HG02885 (cell line): ENCODE measurements around the gene NAT14.

Experiments
- ATAC-seq: cut with Tn5 transposase; IDR thresholded peaks from one replicate; pipeline ENCODE4 v1.9.1; 2021; ENCODE audit warnings: mild to moderate bottlenecking; ENCODE audit not compliant: unreplicated experiment, poor library complexity

Gene NAT14

GRCh38 chr19:55498246-55498840 lies 13.4 kb downstream of the NAT14 start:
- no peak for ATAC-seq

- no peak for ATAC-seq
Observed at GRCh38 chr19:55500368-55500952, 15.5 kb downstream of the NAT14 start.

GRCh38 chr19:55502197-55502952 lies 17.4 kb downstream of the NAT14 start:
- ATAC-seq: no peak

- ATAC-seq: no peak
Observed at GRCh38 chr19:55503157-55503501, 18.1 kb downstream of the NAT14 start.

DNA sequence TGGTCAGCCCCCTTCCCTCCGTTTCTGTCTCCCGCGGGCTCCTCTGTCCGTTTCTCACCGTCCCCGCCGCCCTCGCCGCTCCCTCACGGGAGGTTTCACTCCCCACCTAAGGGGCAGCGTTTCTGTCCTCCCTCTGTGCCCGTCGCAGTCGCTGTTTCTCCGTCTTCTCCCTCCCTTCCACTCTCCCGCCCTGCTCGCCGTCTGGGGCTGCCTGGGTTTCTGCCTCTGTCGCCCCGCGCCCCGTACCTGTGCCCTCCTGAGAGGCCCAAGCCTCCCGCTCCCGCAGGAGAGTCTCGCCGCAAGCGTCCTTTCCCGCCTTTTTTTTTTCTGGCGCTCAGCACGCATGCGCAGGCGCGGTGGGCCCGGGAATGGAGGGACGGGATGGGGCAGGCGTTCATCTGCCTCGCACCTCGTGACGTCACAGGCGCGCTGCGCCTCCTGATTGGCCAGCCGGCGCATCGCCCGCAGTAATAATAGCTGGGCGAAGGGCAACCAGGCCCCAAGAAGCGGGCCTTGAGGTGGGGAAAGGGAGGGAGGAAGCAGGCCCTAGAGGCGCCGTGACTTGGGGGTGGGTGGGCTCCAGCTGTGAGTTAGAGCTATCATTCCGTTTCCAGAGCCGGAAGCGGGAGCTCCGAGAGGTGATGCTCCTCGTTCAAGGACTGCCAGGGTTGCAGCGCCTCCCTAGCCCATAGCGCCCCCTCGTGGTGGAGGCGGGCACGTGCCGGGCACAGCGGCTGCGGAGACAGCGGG lies 18.7 kb downstream of the NAT14 start:
- peak; percentile 96 for ATAC-seq

GRCh38 chr19:55504252-55504603 lies 19.2 kb downstream of the NAT14 start:
- no peak for ATAC-seq

- ATAC-seq: no peak
Observed at GRCh38 chr19:55504981-55505380, 20.0 kb downstream of the NAT14 start.

GRCh38 chr19:55508120-55508519 lies 23.1 kb downstream of the NAT14 start:
- ATAC-seq: no peak

GRCh38 chr19:55516878-55517620 lies 32.1 kb downstream of the NAT14 start:
- peak; percentile 99 for ATAC-seq

DNA sequence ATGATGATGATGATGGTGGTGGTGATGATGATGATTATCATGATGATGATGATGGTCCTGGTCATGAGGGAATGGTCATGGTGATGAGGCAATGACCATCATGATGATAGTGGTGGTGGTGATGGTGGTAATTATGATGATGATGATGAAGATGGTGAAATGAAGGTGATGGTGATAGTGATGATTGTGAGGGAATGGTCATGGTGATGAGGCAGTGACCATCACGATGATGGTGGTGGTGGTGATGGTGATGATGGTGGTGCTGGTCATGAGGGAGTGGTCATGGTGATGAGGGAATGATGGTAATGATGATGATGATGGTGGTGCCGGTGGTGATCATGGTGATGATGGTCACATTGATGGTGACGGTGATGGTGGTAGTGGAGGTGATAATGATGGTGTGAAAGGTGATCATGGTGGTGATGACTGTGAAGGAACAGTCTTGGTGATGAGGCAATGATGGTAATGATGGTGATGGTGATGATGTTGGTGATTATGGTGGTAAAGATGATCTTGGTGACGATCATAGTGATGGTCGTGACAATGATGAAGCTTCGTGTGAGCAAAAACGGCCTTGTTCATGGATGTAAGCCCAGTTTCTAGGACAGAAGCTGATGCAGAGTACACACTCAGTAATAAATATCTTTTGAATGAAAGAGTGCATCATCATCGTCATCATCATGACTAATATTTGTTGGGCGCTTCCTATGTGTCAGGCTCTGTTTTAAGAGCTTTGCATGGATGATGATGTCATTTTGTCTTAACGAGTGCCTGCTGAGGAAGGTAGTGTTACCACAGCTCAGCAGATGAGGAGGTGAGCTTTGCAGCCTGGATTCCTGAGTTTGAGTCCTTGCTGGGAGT lies 34.7 kb downstream of the NAT14 start:
- ATAC-seq: no peak

- no peak for ATAC-seq
Observed at GRCh38 chr19:55520691-55521292, 35.8 kb downstream of the NAT14 start.

DNA sequence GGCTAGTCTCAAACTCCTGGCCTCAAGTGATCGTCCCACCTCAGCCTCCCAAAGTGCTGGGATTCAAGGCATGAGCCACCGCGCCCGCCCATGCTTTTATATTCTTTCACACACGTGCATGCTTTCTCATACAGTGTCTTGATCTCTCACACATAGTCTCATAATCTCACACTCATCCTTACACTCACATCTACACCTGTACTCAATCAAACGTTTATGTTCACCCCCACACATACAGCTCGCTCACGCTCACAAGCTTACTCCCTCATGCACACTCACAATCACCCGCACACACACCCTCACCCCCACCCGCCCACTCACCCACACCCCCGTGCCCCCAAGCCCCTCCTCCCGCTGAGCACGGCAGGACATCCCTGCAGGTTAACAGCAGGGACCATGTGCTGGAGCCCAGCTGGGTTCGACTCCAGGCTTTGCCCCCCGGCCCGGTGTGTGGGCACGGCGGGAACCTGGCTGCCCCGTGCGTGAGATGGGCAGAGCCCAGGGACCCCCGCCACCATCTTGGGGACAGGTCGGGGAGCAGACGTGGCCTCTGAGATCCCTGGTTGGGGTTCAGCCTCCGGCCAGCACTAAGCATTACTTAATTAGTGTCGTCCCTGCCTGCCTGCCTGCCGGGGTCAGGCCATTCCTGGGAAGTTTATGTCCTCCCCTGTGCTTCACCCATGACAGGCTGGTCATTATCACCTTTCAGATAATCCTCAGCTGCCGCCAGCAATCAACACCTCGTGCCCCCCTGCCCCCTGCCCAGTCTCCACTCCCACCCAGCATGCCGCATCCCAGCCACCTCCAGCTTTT lies 40.5 kb downstream of the NAT14 start:
- ATAC-seq: no peak

GRCh38 chr19:55526216-55527196 lies 41.5 kb downstream of the NAT14 start:
- no peak for ATAC-seq

DNA sequence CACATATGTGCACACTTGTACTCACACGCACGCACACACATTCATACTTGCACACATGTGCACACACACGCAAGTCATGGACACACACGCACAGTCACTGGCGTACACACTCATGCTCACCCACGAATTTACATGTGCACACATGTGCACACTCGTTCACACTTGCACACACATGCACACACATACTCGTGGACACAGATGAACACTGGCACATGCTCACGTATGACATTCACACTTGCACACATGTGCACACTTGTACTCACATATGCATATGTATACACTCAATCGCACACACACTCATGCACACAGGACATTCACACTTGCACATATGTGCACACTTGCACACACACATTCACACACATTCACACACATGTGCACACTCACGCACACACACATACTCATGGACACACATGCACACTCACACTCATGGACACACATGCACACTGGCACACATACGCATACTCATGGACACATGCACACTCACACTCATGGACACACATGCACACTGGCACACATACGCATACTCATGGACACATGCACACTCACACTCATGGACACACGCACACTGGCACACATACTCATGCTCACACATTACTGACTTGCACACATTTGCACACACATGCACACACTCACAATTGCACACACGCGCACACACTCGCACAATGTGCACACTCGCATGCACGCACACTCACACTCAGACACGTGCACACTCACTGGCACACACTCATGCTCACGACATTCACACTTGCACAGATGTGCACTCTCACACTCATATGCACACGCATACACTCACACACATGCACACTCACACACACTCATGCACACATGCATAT lies 42.4 kb downstream of the NAT14 start:
- no peak for ATAC-seq

- no peak for ATAC-seq
Observed at GRCh38 chr19:55528030-55528803, 43.2 kb downstream of the NAT14 start.
